Measurements from ENCODE around the gene KCNIP3.
"Not testable (repeated sequence)": the region's sequence is repeated elsewhere in the genome, so short reads cannot be mapped to it uniquely, and the experiment has no call there.

GRCh38 chr2:95429748-95430467, 132.8 kb downstream of the KCNIP3 start:
- TF ChIP-seq POLR2A (IDR thresholded peaks at IDR 0.05; ENCODE audit: low read depth, low read length); SPI1 (IDR thresholded peaks at IDR 0.05; ENCODE audit: low read depth, low read length); PAX5 (IDR thresholded peaks at IDR 0.05; ENCODE audit: insufficient read depth, low read length, severe bottlenecking): not testable (repeated sequence)
